H9 (cell line): Measurements from ENCODE around the gene CRISPLD2. TPM values are rescaled to one million over a fixed set of nuclear protein-coding genes. Genes with fewer than 3 reads are reported as not detected.

Experiments used
- DNase-seq: peaks from one replicate; pipeline ENCODE4 v3.0.0-alpha.2; 2017
- H2AFZ ChIP-seq: one replicate; pipeline ENCODE4 v1.6.1; 2013; ENCODE audit warnings: mild to moderate bottlenecking, low read length, control low read depth, moderate library complexity
- H2AK5ac ChIP-seq: 2 replicates; pipeline ENCODE4 v1.6.1; 2013; ENCODE audit warnings: low read length, control low read depth, mixed read lengths; ENCODE audit not compliant: insufficient read length
- H2BK120ac ChIP-seq: one replicate; pipeline ENCODE4 v1.6.1; 2013; ENCODE audit warnings: low read depth, mild to moderate bottlenecking, low read length, control low read depth, inconsistent platforms; ENCODE audit not compliant: poor library complexity, severe bottlenecking
- H2BK12ac ChIP-seq: 2 replicates; pipeline ENCODE4 v1.6.1; 2013; ENCODE audit warnings: low read length, control low read depth, mixed read lengths, low read depth; ENCODE audit not compliant: insufficient read length
- H2BK15ac ChIP-seq: 2 replicates; pipeline ENCODE4 v1.6.1; 2013; ENCODE audit warnings: low read depth, low read length, control low read depth
- H2BK20ac ChIP-seq: one replicate; pipeline ENCODE4 v1.6.1; 2013; ENCODE audit warnings: low read depth, mild to moderate bottlenecking, low read length, control low read depth, inconsistent platforms; ENCODE audit not compliant: poor library complexity, severe bottlenecking
- H2BK5ac ChIP-seq: 2 replicates; pipeline ENCODE4 v1.6.1; 2013; ENCODE audit warnings: low read length, control low read depth, mixed read lengths; ENCODE audit not compliant: insufficient read length
- H3K14ac ChIP-seq: 2 replicates; pipeline ENCODE4 v1.6.1; 2013; ENCODE audit warnings: low read length, control low read depth; ENCODE audit not compliant: insufficient read depth
- H3K18ac ChIP-seq: 2 replicates; pipeline ENCODE4 v1.6.1; 2013; ENCODE audit warnings: low read depth, mild to moderate bottlenecking, mixed read lengths, low read length, control low read depth; ENCODE audit not compliant: insufficient read length
- H3K23ac ChIP-seq: 2 replicates; pipeline ENCODE4 v1.6.1; 2013; ENCODE audit warnings: low read length, control low read depth, mixed read lengths, low read depth; ENCODE audit not compliant: insufficient read length
- H3K23me2 ChIP-seq: 2 replicates; pipeline ENCODE4 v1.6.1; 2013; ENCODE audit warnings: low read depth, mild to moderate bottlenecking, mixed read lengths, low read length, control low read depth; ENCODE audit not compliant: insufficient read length, poor library complexity, severe bottlenecking
- H3K27ac ChIP-seq: 2 replicates; pipeline ENCODE4 v1.5.1; 2013; ENCODE audit warnings: low read length, control low read depth, mixed read lengths, low read depth; ENCODE audit not compliant: insufficient read length
- H3K27me3 ChIP-seq: 2 replicates; pipeline ENCODE4 v1.6.1; 2013; ENCODE audit warnings: low read length, control low read depth, inconsistent platforms; ENCODE audit not compliant: insufficient read depth
- H3K4ac ChIP-seq: 2 replicates; pipeline ENCODE4 v1.6.1; 2013; ENCODE audit warnings: low read depth, mild to moderate bottlenecking, control low read depth, inconsistent platforms, low read length, moderate library complexity
- H3K4me1 ChIP-seq: 2 replicates; pipeline ENCODE4 v1.6.1; 2013; ENCODE audit warnings: low read length, control low read depth, inconsistent platforms; ENCODE audit not compliant: insufficient read depth
- H3K4me2 ChIP-seq: 2 replicates; pipeline ENCODE4 v1.6.1; 2013; ENCODE audit warnings: low read length, control low read depth, mixed read lengths; ENCODE audit not compliant: insufficient read length, insufficient read depth
- H3K56ac ChIP-seq: 2 replicates; pipeline ENCODE4 v1.6.1; 2013; ENCODE audit warnings: low read depth, mild to moderate bottlenecking, mixed read lengths, low read length, control low read depth; ENCODE audit not compliant: insufficient read length
- H3K79me1 ChIP-seq: 2 replicates; pipeline ENCODE4 v1.6.1; 2013; ENCODE audit warnings: low read depth, mild to moderate bottlenecking, moderate library complexity, low read length, control low read depth, inconsistent platforms; ENCODE audit not compliant: insufficient read depth, poor library complexity, severe bottlenecking
- H3K79me2 ChIP-seq: 2 replicates; pipeline ENCODE4 v1.6.1; 2013; ENCODE audit warnings: low read length, control low read depth, inconsistent platforms; ENCODE audit not compliant: insufficient read depth
- H3K9ac ChIP-seq: 2 replicates; pipeline ENCODE4 v1.6.1; 2013; ENCODE audit warnings: low read length, control low read depth, mixed read lengths; ENCODE audit not compliant: insufficient read length; ENCODE audit errors: extremely low read depth
- H3K9me3 ChIP-seq: one replicate; pipeline ENCODE4 v1.6.1; 2013; ENCODE audit warnings: low read depth, low read length, inconsistent platforms; ENCODE audit not compliant: control insufficient read depth
- H3T11ph ChIP-seq: one replicate; pipeline ENCODE4 v1.6.1; 2013; ENCODE audit warnings: mild to moderate bottlenecking, low read length, control low read depth, inconsistent platforms
- H4K20me1 ChIP-seq: one replicate; pipeline ENCODE4 v1.6.1; 2013; ENCODE audit not compliant: control insufficient read depth, insufficient read length, insufficient read depth
- H4K5ac ChIP-seq: 2 replicates; pipeline ENCODE4 v1.6.1; 2013; ENCODE audit warnings: low read depth, mild to moderate bottlenecking, mixed read lengths, low read length, control low read depth; ENCODE audit not compliant: insufficient read length
- H4K8ac ChIP-seq: replicated peaks from 2 replicates; pipeline ENCODE4 v1.6.1; 2013; ENCODE audit warnings: low read length, control low read depth, mixed read lengths, low read depth; ENCODE audit not compliant: insufficient read length
- H4K91ac ChIP-seq: 2 replicates; pipeline ENCODE4 v1.6.1; 2013; ENCODE audit warnings: low read depth, mild to moderate bottlenecking, moderate library complexity, mixed read lengths, low read length, control low read depth; ENCODE audit not compliant: insufficient read length
- H3K27ac Mint-ChIP-seq, 3 experiments: 2 replicates in 2 of 3; 3 replicates in 1 of 3; pipeline ENCODE4 v1.8.0; 2020 to 2021; ENCODE audit warnings: mixed read lengths in 3 of 3, mild to moderate bottlenecking in 1 of 3, moderate library complexity in 1 of 3
- H3K27me3 Mint-ChIP-seq: 2 replicates; pipeline ENCODE4 v1.8.0; 2021; ENCODE audit warnings: low read depth, mild to moderate bottlenecking, moderate library complexity, mixed read lengths
- H3K36me3 Mint-ChIP-seq, 3 experiments: 2 replicates in 2 of 3; 3 replicates in 1 of 3; pipeline ENCODE4 v1.8.0; 2020 to 2021; ENCODE audit warnings: low read depth in 3 of 3, mixed read lengths in 3 of 3; ENCODE audit not compliant: insufficient read depth in 1 of 3
- H3K4me1 Mint-ChIP-seq, 2 experiments: 2 replicates each; pipeline ENCODE4 v1.8.0; 2020; ENCODE audit warnings: mixed read lengths in 2 of 2
- H3K4me3 Mint-ChIP-seq, 2 experiments: 2 replicates in 1 of 2; 3 replicates in 1 of 2; pipeline ENCODE4 v1.8.0; 2020 to 2021; ENCODE audit warnings: mild to moderate bottlenecking in 2 of 2, mixed read lengths in 2 of 2, moderate library complexity in 1 of 2
- H3K9me3 Mint-ChIP-seq, 2 experiments: 2 replicates in 1 of 2; 3 replicates in 1 of 2; pipeline ENCODE4 v1.8.0; 2020; ENCODE audit warnings: mild to moderate bottlenecking in 2 of 2, mixed read lengths in 2 of 2, moderate library complexity in 1 of 2
- WGBS: extraction: QIAGEN DNeasy Blood & Tissue Kit; methylation state at CpG from one replicate; pipeline ENCODE4 v1.1.7; 2013; ENCODE audit warnings: missing lambda C conversion rate, low lambda C conversion rate, mixed read lengths; ENCODE audit not compliant: insufficient read length; ENCODE audit errors: extremely low coverage; 5-methylcytosine and 5-hydroxymethylcytosine counted together
- total RNA-seq: library from RNA; stranded (reverse); gene quantifications from 2 replicates; pipeline ENCODE4 v1.2.1, GENCODE V29; 2021
- TF ChIP-seq, protein P1 (sequence below): fragments of 200-600 bp; sonication (generic); conservative IDR thresholded peaks from 3 replicates; pipeline ENCODE4 v1.8.0; 2021; ENCODE audit warnings: antibody characterized with exemption, mild to moderate bottlenecking

The CRISPLD2 gene
- total RNA-seq, 1 experiment from 2014 or later: 2.3 TPM

GRCh38 chr16:84942786-84943185 is 123.0 kb downstream of the CRISPLD2 start:
- peaks cover 0 to 3% of the 10 kb centered on the region in 2 experiments; a peak in 1 of 4 replicates for H3K4me1 Mint-ChIP-seq
- Histone ChIP-seq H2BK120ac (no peak overlapping the region), H3K27me3 (no peaks in the 10 kb centered on the region), H3K56ac (no peak overlapping the region), H3K4me1 (no peaks in the 10 kb centered on the region), H2BK5ac (no peak overlapping the region), H4K91ac (no peak overlapping the region), H3K27ac (no peak overlapping the region), H3T11ph (no peak overlapping the region), H3K4ac (no peak overlapping the region), H4K20me1 (no peaks in the 10 kb centered on the region), H2BK12ac (no peak overlapping the region), H2BK15ac (no peak overlapping the region), H3K23ac (no peak overlapping the region), H3K9me3 (no peaks in the 10 kb centered on the region), H2AK5ac (no peak overlapping the region), H3K79me1 (no peaks in the 10 kb centered on the region), H4K5ac (no peak overlapping the region), H3K14ac (no peak overlapping the region), H2AFZ (no peak overlapping the region), H3K23me2 (no peaks in the 10 kb centered on the region), H4K8ac (no peak overlapping the region), H3K9ac (no peak overlapping the region), H3K18ac (no peak overlapping the region), H3K79me2 (no peaks in the 10 kb centered on the region), H2BK20ac (no peak overlapping the region), H3K4me2 (no peak overlapping the region)
- whole genome bisulfite sequencing: no CpG with 5 or more reads among the region's 4 CpGs
- DNase-seq: no peak
- TF ChIP-seq, protein P1, sequence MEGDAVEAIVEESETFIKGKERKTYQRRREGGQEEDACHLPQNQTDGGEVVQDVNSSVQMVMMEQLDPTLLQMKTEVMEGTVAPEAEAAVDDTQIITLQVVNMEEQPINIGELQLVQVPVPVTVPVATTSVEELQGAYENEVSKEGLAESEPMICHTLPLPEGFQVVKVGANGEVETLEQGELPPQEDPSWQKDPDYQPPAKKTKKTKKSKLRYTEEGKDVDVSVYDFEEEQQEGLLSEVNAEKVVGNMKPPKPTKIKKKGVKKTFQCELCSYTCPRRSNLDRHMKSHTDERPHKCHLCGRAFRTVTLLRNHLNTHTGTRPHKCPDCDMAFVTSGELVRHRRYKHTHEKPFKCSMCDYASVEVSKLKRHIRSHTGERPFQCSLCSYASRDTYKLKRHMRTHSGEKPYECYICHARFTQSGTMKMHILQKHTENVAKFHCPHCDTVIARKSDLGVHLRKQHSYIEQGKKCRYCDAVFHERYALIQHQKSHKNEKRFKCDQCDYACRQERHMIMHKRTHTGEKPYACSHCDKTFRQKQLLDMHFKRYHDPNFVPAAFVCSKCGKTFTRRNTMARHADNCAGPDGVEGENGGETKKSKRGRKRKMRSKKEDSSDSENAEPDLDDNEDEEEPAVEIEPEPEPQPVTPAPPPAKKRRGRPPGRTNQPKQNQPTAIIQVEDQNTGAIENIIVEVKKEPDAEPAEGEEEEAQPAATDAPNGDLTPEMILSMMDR: no peak
- H3K9me3 Mint-ChIP-seq: peaks cover 0 to 1% of the 10 kb centered on the region in 2 experiments; a peak in 1 of 5 replicates
- H3K27me3 Mint-ChIP-seq: peaks cover 3% of the 10 kb centered on the region
- H3K36me3 Mint-ChIP-seq: no peaks in the 10 kb centered on the region
- no peak overlapping the region for H3K4me3 Mint-ChIP-seq
- no peak overlapping the region for H3K27ac Mint-ChIP-seq
